Measurements from ENCODE around the gene MINDY4B.

Gene MINDY4B

DNA sequence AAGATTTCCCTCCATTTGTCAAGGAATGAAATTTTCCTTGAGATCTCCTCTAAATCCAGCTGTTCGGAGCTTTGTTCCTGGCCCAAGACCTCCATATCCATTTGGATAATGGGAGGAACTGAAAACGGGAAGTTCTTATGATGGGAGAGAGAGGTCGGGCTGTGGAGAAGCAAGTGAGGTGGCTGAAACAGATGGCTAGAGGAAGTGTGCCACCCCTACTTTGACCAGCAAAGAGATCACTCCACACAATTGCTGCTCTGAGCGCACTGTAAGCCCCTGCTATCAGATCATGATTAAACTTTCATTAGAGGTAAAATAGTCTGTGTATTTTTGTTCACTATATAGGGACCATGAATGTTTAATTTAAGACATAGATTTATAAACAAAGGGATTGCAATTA is at the start of gene MINDY4B:
TSS of gene MINDY4B (minus strand) at position 101 of the 400 bp plus-strand sequence. CDS start at position 101, 0 bp downstream.
- TF ChIP-seq ZNF274 (IDR thresholded peaks at IDR 0.05; ENCODE audit: low read depth, low read length): no peak

DNA sequence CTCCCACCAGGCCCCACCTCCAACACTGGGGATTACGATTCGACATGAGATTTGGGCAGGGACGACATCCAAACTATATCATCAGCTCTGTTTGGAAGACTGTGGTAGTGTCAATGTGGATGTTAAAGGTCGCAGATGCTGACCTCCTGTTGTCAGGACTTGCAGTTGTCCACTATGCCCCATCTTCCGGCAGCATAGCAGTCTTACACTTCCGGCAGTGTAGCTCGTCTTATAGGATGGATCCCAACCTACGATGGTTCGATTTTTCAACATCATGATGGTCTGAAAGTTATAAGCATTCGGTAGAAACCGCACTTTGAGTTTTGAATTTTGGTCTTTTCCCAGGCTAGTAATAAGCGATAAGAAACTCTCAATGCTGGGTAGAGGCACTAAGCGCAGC is 46.7 kb upstream of the MINDY4B start:
- no peak overlapping the region for H3K4me3 ChIP-seq (ENCODE audit: low read length)

More for the DNA sequence above, at the start of gene MINDY4B:
- H3K4me3 ChIP-seq (ENCODE audit: low read length): no peak within 1 kb of the TSS

DNA sequence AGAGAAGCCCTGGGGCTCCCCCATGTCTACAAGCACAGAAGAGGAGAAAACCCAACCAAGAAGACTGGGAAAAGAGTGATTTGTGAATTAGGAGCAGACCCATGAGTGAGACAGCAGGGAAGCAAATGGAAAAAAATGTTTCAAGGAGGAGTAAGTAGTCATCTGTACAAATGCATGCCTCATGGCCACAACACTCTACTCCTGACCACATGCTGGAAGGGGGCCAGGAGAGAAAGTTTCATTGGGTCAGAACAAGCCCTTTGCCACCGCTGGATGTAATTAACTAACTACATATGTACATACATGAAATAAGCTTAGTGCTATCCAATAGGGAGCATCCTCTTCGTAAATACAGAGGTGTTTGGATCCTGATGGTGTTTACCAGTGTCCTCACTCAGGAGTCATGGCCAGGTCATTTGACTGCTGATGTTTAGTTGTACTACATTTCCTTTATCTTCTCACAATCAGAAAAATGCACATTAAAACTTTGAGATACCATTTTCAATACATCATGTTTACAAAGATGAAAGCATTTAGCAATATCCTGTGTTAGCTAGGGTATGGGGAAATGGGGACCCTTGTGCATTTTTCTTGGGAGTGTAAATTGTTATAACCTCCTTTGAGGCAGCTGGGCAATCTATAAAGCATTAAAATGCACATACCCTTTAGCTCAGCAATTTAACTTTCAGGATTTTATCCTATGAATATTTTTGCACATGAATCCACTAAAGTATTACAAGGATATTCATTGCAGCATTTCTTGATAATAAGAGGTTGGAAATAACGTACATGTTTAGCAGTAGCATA is 40.2 kb upstream of the MINDY4B start:
- H3K4me3 ChIP-seq (ENCODE audit: low read length): no peak overlapping the region
- TF ChIP-seq ZNF274 (IDR thresholded peaks at IDR 0.05; ENCODE audit: low read depth, low read length): no peak

More for the DNA sequence above, 46.7 kb upstream of the MINDY4B start:
- TF ChIP-seq ZNF274 (IDR thresholded peaks at IDR 0.05; ENCODE audit: low read depth, low read length): no peak

GRCh38 chr3:150942221-150942620 is 37.0 kb upstream of the MINDY4B start:
- H3K4me3 ChIP-seq (ENCODE audit: low read length): no peak overlapping the region
- no peak for TF ChIP-seq ZNF274 (IDR thresholded peaks at IDR 0.05; ENCODE audit: low read depth, low read length)

DNA sequence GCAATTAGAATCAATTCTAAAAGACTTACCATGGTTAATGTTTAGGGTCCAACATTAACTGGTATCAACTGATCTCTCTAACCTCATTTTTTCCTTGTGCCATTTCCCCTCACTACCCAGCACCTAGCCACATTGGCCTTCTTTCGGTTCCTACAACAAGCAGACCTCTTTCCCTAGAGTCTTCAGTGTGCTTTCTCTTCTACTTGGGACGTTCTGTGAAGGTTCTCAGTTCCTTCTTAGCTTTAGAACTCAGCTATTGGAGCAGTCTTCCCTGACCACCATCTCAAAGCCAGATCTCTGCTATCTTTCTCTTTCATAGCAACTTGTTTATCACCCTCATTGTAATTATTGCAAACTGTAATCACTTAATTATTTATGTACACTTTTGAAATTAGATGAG is 31.5 kb upstream of the MINDY4B start:
- H3K4me3 ChIP-seq (ENCODE audit: low read length): no peak overlapping the region
- TF ChIP-seq ZNF274 (IDR thresholded peaks at IDR 0.05; ENCODE audit: low read depth, low read length): no peak

DNA sequence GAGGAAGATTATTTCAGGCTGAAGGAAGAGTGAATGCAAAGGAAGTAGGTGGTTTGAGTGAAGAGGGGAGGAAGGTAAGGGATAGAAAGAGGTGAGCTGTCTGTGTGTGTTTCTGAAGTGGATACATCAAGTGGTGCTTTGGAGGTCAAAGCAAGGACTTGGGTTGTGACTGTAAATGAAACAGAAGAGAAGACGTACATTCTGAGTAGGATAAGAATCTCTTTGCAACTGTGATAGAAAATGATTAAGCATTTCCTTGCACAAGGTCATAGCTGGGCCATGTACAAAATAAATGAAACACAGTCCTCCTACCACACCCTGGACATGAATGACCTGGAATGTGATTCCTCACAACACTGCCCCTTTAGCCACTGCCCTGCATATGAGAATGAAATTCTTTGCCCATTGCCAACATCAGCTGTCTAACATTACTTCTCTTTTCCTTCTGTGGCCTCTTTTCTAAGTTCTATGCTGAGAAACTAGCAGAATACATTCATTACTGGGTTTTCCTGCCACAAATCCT is 28.3 kb upstream of the MINDY4B start:
- H3K4me3 ChIP-seq (ENCODE audit: low read length): no peak overlapping the region
- TF ChIP-seq ZNF274 (IDR thresholded peaks at IDR 0.05; ENCODE audit: low read depth, low read length): no peak

- no peak for TF ChIP-seq ZNF274 (IDR thresholded peaks at IDR 0.05; ENCODE audit: low read depth, low read length)
- no peak overlapping the region for H3K4me3 ChIP-seq (ENCODE audit: low read length)
Measured at GRCh38 chr3:150931745-150932144, 26.5 kb upstream of the MINDY4B start.

GRCh38 chr3:150930839-150931238 is 25.6 kb upstream of the MINDY4B start:
- TF ChIP-seq ZNF274 (IDR thresholded peaks at IDR 0.05; ENCODE audit: low read depth, low read length): no peak
- no peak overlapping the region for H3K4me3 ChIP-seq (ENCODE audit: low read length)

DNA sequence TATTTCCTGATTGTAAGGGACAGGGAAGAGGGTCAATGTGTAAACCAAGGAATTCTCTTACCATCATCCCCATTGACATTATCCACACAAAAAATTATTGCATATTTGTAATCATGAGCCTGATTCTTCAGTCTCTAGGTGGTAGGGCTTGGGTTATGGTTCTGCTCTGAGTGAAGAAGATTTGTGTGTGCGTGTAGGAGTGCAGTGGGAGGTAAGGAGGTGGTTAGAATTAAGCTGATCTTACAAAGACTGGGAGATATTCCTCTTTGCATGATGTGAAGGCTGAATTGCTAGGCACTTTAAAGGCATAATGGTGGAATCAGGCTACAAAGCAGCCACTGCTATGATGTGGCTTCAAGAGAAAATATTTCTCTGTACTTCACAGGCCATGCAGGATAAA is 23.0 kb upstream of the MINDY4B start:
- no peak for TF ChIP-seq ZNF274 (IDR thresholded peaks at IDR 0.05; ENCODE audit: low read depth, low read length)
- no peak overlapping the region for H3K4me3 ChIP-seq (ENCODE audit: low read length)

GRCh38 chr3:150926328-150926727 is 21.1 kb upstream of the MINDY4B start:
- TF ChIP-seq ZNF274 (IDR thresholded peaks at IDR 0.05; ENCODE audit: low read depth, low read length): no peak
- no peak overlapping the region for H3K4me3 ChIP-seq (ENCODE audit: low read length)

GRCh38 chr3:150925751-150926201 is 20.5 kb upstream of the MINDY4B start:
- H3K4me3 ChIP-seq (ENCODE audit: low read length): no peak overlapping the region
- TF ChIP-seq ZNF274 (IDR thresholded peaks at IDR 0.05; ENCODE audit: low read depth, low read length): no peak

GRCh38 chr3:150922611-150923010 is 17.4 kb upstream of the MINDY4B start:
- no peak for TF ChIP-seq ZNF274 (IDR thresholded peaks at IDR 0.05; ENCODE audit: low read depth, low read length)
- H3K4me3 ChIP-seq (ENCODE audit: low read length): no peak overlapping the region

DNA sequence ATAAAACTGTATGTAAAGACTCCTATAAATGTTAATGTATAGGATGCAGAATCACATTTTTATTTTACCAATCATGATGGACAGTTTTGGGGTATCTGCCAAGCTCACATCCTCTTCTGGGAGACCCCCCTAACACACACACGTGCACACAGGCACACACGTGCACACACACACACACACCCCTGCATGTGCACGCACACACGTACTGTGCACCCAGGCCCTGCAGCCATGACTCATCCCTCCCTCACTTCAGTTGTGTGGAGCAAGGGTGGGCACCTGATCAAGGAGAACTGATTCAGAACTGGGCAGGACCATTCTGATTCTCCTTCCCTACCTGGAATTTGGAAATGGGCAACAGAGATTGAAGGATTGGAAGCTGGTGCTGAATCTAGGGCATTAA is 16.0 kb upstream of the MINDY4B start:
- H3K4me3 ChIP-seq (ENCODE audit: low read length): no peak overlapping the region
- no peak for TF ChIP-seq ZNF274 (IDR thresholded peaks at IDR 0.05; ENCODE audit: low read depth, low read length)

GRCh38 chr3:150920236-150920635 is 15.0 kb upstream of the MINDY4B start:
- H3K4me3 ChIP-seq (ENCODE audit: low read length): no peak overlapping the region
- no peak for TF ChIP-seq ZNF274 (IDR thresholded peaks at IDR 0.05; ENCODE audit: low read depth, low read length)

DNA sequence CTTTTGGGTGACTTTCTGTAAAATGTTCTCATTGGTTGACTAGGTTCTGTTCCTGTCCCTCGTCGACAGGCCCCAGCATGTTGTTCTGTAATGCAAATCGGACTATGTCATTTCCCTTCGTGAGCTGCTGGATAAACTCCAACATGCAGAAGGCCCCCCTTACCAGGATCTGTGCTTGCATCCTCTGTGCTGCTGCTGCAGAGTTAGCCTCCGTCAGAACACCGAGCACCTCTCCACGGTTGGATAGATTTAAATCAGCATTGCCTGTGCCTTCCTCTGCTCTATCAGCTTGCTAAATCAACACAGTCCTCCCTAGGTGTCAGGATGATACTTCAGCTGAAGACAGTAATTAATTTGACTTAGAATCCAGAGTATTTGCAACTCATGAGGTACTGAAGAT is 12.7 kb upstream of the MINDY4B start:
- TF ChIP-seq ZNF274 (IDR thresholded peaks at IDR 0.05; ENCODE audit: low read depth, low read length): no peak
- no peak overlapping the region for H3K4me3 ChIP-seq (ENCODE audit: low read length)

Data from GM08714 (cell line).